Activated B cell treated with CpG ODN at 0.5 μM for 24 hours (primary cell): ENCODE data around the gene SMC2. TPM values are rescaled to one million over a fixed set of nuclear protein-coding genes. Genes with fewer than 3 reads are reported as not detected.

Experiments used
- ATAC-seq: fragments of 200-7000 bp; cut with Tn5 transposase; one replicate; pipeline ENCODE4 v1.10.0; 2021; ENCODE audit warnings: low read depth, mild to moderate bottlenecking, moderate library complexity
- CTCF ChIA-PET: fragments of 350-600 bp; sonication (Branson Sonifier 250); formaldehyde crosslinking; loops from one replicate; lab custom pipeline; 2021; ENCODE audit warnings: antibody characterized with exemption; lab: Charles Lee
- POLR2A ChIA-PET: fragments of 350-600 bp; sonication (Branson Sonifier 250); formaldehyde crosslinking; loops from one replicate; lab custom pipeline; 2021; ENCODE audit warnings: antibody characterized with exemption; lab: Charles Lee
- DNase-seq: peaks from one replicate; pipeline ENCODE4 v3.0.0; 2022
- H3K27ac Mint-ChIP-seq: one replicate; pipeline ENCODE4 v1.8.0; 2020; ENCODE audit warnings: mixed read lengths
- H3K27me3 Mint-ChIP-seq: one replicate; pipeline ENCODE4 v1.8.0; 2021; ENCODE audit warnings: mixed read lengths
- H3K36me3 Mint-ChIP-seq: one replicate; pipeline ENCODE4 v1.8.0; 2021; ENCODE audit warnings: low read depth, mixed read lengths
- H3K4me1 Mint-ChIP-seq: one replicate; pipeline ENCODE4 v1.8.0; 2021; ENCODE audit warnings: mixed read lengths
- H3K4me3 Mint-ChIP-seq: one replicate; pipeline ENCODE4 v1.8.0; 2020; ENCODE audit warnings: mild to moderate bottlenecking, mixed read lengths
- H3K9me3 Mint-ChIP-seq: one replicate; pipeline ENCODE4 v1.8.0; 2020; ENCODE audit warnings: mixed read lengths
- CTCF ChIP-seq: fragments of 200-600 bp; IDR thresholded peaks from one replicate; pipeline ENCODE4 v1.8.0; 2022; ENCODE audit warnings: antibody characterized with exemption, mild to moderate bottlenecking
- intact Hi-C: fragments of 100-400 bp; cut with micrococcal nuclease; formaldehyde crosslinking; loops from one replicate; pipeline ENCODE4 v1.15.1; 2024
- total RNA-seq: library from RNA; stranded (reverse); gene quantifications from 2 replicates; pipeline ENCODE4 v1.2.3, GENCODE V29; 2022

The SMC2 gene
- total RNA-seq, 1 donor from 2014 or later = 13.5 TPM

GRCh38 chr9:104091116-104091515 is 3.0 kb upstream of the SMC2 start:
- no peaks in the 10 kb centered on the region for H3K9me3 Mint-ChIP-seq
- CTCF ChIA-PET = no interaction called here
- H3K27me3 Mint-ChIP-seq = peaks cover 9% of the 10 kb centered on the region
- no peak for TF ChIP-seq CTCF
- no peak overlapping the region for H3K4me3 Mint-ChIP-seq
- no peak for DNase-seq
- ATAC-seq = no peak
- H3K4me1 Mint-ChIP-seq = peaks cover 28% of the 10 kb centered on the region
- H3K36me3 Mint-ChIP-seq = peaks cover 9% of the 10 kb centered on the region
- H3K27ac Mint-ChIP-seq = no peak overlapping the region
- intact Hi-C loops = loop anchor here (5.0 kb wide), 3 partner anchors 836 to 1451 kb away; partner anchors contain the start of gene ABCA1
- POLR2A ChIA-PET = no interaction called here

- POLR2A ChIA-PET = no interaction called here
Observed at GRCh38 chr9:104091708-104092107, 2.4 kb upstream of the SMC2 start.

GRCh38 chr9:104092192-104092591 is 1.9 kb upstream of the SMC2 start:
- no peak for DNase-seq
- intact Hi-C loops = loop anchor here (2.0 to 5.0 kb wide), 4 partner anchors 835 to 1450 kb away; partner anchors contain the start of genes ABCA1 and FSD1L
- TF ChIP-seq CTCF = no peak
- peaks cover 5% of the 10 kb centered on the region for H3K27me3 Mint-ChIP-seq
- H3K4me3 Mint-ChIP-seq = no peak overlapping the region
- CTCF ChIA-PET = no interaction called here
- H3K4me1 Mint-ChIP-seq = peaks cover 31% of the 10 kb centered on the region
- POLR2A ChIA-PET = no interaction called here
- H3K36me3 Mint-ChIP-seq = peaks cover 9% of the 10 kb centered on the region
- no peak overlapping the region for H3K27ac Mint-ChIP-seq
- ATAC-seq = no peak
- H3K9me3 Mint-ChIP-seq = no peaks in the 10 kb centered on the region

More at GRCh38 chr9:104091708-104092107, 2.4 kb upstream of the SMC2 start:
- Mint-ChIP-seq H3K9me3 (no peaks in the 10 kb centered on the region), H3K27me3 (peaks cover 9% of the 10 kb centered on the region), H3K27ac (no peak overlapping the region), H3K4me1 (peaks cover 30% of the 10 kb centered on the region), H3K4me3 (no peak overlapping the region), H3K36me3 (peaks cover 9% of the 10 kb centered on the region)
- no peak for TF ChIP-seq CTCF
- CTCF ChIA-PET = no interaction called here
- ATAC-seq = no peak
- intact Hi-C loops = loop anchor here (2.0 to 5.0 kb wide), 4 partner anchors 836 to 1451 kb away; partner anchors contain the start of genes ABCA1 and FSD1L
- DNase-seq = no peak

GRCh38 chr9:104092875-104093600 is 1.1 kb upstream of the SMC2 start:
- no peak for ATAC-seq
- H3K27me3 Mint-ChIP-seq = peaks cover 3% of the 10 kb centered on the region
- H3K27ac Mint-ChIP-seq = peak overlapping the region; percentile 99
- peaks cover 31% of the 10 kb centered on the region for H3K4me1 Mint-ChIP-seq
- peak overlapping the region; percentile 99 for H3K4me3 Mint-ChIP-seq
- intact Hi-C loops = loop anchor here (2.0 to 5.0 kb wide), 4 partner anchors 834 to 1449 kb away; partner anchors contain the start of genes ABCA1 and FSD1L
- DNase-seq = no peak
- TF ChIP-seq CTCF = no peak
- ChIA-PET POLR2A (interaction anchor here (0.9 to 1.9 kb wide), 4 partner anchors 21 to 1407 kb away, joined by 3 to 9 read pairs (median 6); partner anchors contain the start of genes NIPSNAP3A and SLC44A1), CTCF (interaction anchor here (1.4 kb wide), 1 partner anchor 650 kb away, joined by 3 read pairs; no protein-coding TSS in a partner anchor)
- peaks cover 9% of the 10 kb centered on the region for H3K36me3 Mint-ChIP-seq
- no peaks in the 10 kb centered on the region for H3K9me3 Mint-ChIP-seq

GRCh38 chr9:104094534-104095015 is 466 bp downstream of the SMC2 start:
- H3K4me1 Mint-ChIP-seq = peaks cover 31% of the 10 kb centered on the region
- no peak for DNase-seq
- no peaks in the 10 kb centered on the region for H3K27me3 Mint-ChIP-seq
- H3K27ac Mint-ChIP-seq = peak overlapping the region; percentile 99
- intact Hi-C loops = loop anchor here (1.0 to 5.0 kb wide), 7 partner anchors 653 to 1601 kb away; partner anchors contain the start of genes ABCA1, NIPSNAP3A, NIPSNAP3B and SLC44A1
- peak overlapping the region; percentile 99 for H3K4me3 Mint-ChIP-seq
- H3K9me3 Mint-ChIP-seq = no peaks in the 10 kb centered on the region
- ChIA-PET POLR2A (interaction anchor here (0.8 to 1.9 kb wide), 4 partner anchors 653 to 1298 kb away, joined by 3 to 9 read pairs (median 6); partner anchors contain the start of genes NIPSNAP3A, NIPSNAP3B and SLC44A1), CTCF (no interaction called here)
- H3K36me3 Mint-ChIP-seq = peaks cover 9% of the 10 kb centered on the region
- no peak for TF ChIP-seq CTCF
- no peak for ATAC-seq
